Stomach (tissue), 9 donors: Measurements from ENCODE around the gene COLEC12. TPM values are rescaled to one million over a fixed set of nuclear protein-coding genes. Genes with fewer than 3 reads are reported as not detected.
A peak's percentile ranks its signal among the peaks of the same experiment; 100 is the strongest.

ENCODE experiments used
- DNase-seq, 2 donors: peaks; one replicate each; pipeline versions ENCODE4 v3.0.0 to v3.0.0-alpha.2; 2013 to 2019
- H3K27ac ChIP-seq, 5 donors: fragments of 200-600 bp in 4 of 5; sonication (generic) in 4 of 5; one replicate each; pipeline ENCODE4 v1.5.1; 2013 to 2019; ENCODE audit warnings: mild to moderate bottlenecking in 1 of 5, moderate library complexity in 1 of 5
- H3K27me3 ChIP-seq, 3 donors: fragments of 200-600 bp; sonication (generic); one replicate each; pipeline ENCODE4 v1.5.1; 2017 to 2019; ENCODE audit warnings: mixed run types in 1 of 3
- H3K36me3 ChIP-seq, 4 donors: fragments of 200-600 bp; sonication (generic); 1 replicate in 3 of 4; 2 replicates in 1 of 4; pipeline ENCODE4 v1.5.1; 2016 to 2019
- H3K4me1 ChIP-seq, 4 donors: fragments of 200-600 bp; sonication (generic); one replicate each; pipeline ENCODE4 v1.5.1; 2016 to 2019
- H3K4me3 ChIP-seq, 4 donors: fragments of 200-600 bp; sonication (generic) in 3 of 4; one replicate each; pipeline ENCODE4 v1.5.1; 2016 to 2019; ENCODE audit warnings: mild to moderate bottlenecking in 1 of 4
- H3K9me3 ChIP-seq, 4 donors: fragments of 200-600 bp; sonication (generic); one replicate each; pipeline ENCODE4 v1.5.1; 2016 to 2019
- EP300 ChIP-seq: sonication (generic); formaldehyde crosslinking; IDR thresholded peaks from one replicate; pipeline ENCODE4 v1.6.1; 2017; ENCODE audit warnings: antibody characterized with exemption
- POLR2A ChIP-seq, 4 donors: fragments of 450-650 bp; IDR thresholded peaks; one replicate each; pipeline ENCODE4 v1.6.1; 2016; ENCODE audit warnings: antibody characterized with exemption in 4 of 4, control low read depth in 2 of 4, mild to moderate bottlenecking in 1 of 4, moderate library complexity in 1 of 4
- POLR2AphosphoS5 ChIP-seq, 3 donors: sonication (generic); formaldehyde crosslinking; IDR thresholded peaks; one replicate each; pipeline ENCODE4 v1.6.1; 2016; ENCODE audit warnings: antibody characterized with exemption in 3 of 3
- WGBS, 5 donors: extraction: QIAGEN DNeasy Blood & Tissue Kit in 3 of 5; methylation state at CpG; one replicate each; pipeline versions ENCODE4 v1.1.5 to v1.1.7; 2013 to 2018; 5-methylcytosine and 5-hydroxymethylcytosine counted together
- intact Hi-C: fragments of 100-400 bp; cut with DNase I; formaldehyde crosslinking; loops from one replicate; pipeline ENCODE4 v1.15.1; 2023; ENCODE audit warnings: low total_unique reads
- polyA plus RNA-seq, 3 donors: library from polyadenylated mRNA; stranded (reverse); fragments of 200-250 nt; gene quantifications; one replicate each; pipeline ENCODE4 v1.2.3, GENCODE V29; 2013
- total RNA-seq, 5 donors: library from RNA; depleted of rRNA; stranded (reverse); fragments of >200 nt; gene quantifications; one replicate each; pipeline versions ENCODE4 v1.1.0 to v1.2.3, GENCODE V29; 2014 to 2016
- TF ChIP-seq, protein P1 (sequence below), 7 experiments: fragments of 450-650 bp in 4 of 7; fragments of 200-600 bp in 3 of 7; sonication (generic) in 3 of 7; IDR thresholded peaks; one replicate each; pipeline ENCODE4 v1.5.1; 2016 to 2019; ENCODE audit warnings: antibody characterized with exemption in 7 of 7, control low read depth in 2 of 7, mild to moderate bottlenecking in 1 of 7
- donor health status: healthy with polysubstance abuse.
- donor health status: Bipolar disorder and iron deficiency.
- donor health status: healthy.

Gene COLEC12
- total and polyA plus RNA-seq, 8 donors, result 1.7 to 37.5 (median 5.6) TPM

DNA sequence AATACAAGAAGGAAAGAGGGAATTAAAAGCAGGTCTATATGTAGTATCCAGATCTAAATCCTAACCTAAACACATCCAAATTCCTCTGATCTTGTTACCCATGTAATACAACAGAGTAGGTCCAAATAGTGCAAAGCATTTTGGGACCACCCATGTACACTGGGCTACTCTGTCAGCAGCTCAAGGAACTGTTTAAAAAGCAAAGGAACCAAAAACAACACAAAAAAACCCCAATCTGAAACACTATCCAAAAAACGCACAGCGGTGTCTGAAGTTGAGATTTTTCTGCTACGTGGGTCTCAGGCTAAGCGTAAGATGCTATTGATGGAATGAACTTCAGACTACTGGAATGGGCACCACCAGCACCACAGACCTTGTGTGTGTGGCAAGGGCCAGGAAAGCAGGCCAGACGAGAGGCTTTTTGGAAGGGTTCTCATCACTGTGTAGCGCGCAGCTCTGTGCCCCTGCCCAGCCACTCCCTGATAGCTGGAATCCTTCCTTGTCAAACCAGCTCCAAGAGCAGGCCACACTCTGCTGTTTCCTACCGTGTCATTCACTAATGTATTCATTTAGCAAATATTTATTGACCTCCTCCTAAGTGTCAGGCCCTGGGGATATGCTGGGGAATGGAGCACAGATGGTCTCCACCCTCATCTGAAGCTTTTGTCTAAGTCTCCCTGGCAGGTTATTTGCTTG is 101.4 kb downstream of the COLEC12 start:
- Histone ChIP-seq H3K9me3 (peaks cover 0 to 4% (median 0%) of the 10 kb centered on the region in 4 donors), H3K4me1 (peaks cover 20 to 43% (median 30%) of the 10 kb centered on the region in 4 donors), H3K27me3 (no peaks in the 10 kb centered on the region), H3K36me3 (no peaks in the 10 kb centered on the region), H3K27ac (peak overlapping the region in 1 of 5 donors; percentile 29), H3K4me3 (no peak overlapping the region)
- intact Hi-C loops, result no loop called here
- DNase-seq, result peak in 1 of 2 donors; percentile 42
- no peak for TF ChIP-seq POLR2A (IDR thresholded peaks at IDR 0.05)
- TF ChIP-seq POLR2AphosphoS5 (IDR thresholded peaks at IDR 0.05), result no peak
- TF ChIP-seq, protein P1, sequence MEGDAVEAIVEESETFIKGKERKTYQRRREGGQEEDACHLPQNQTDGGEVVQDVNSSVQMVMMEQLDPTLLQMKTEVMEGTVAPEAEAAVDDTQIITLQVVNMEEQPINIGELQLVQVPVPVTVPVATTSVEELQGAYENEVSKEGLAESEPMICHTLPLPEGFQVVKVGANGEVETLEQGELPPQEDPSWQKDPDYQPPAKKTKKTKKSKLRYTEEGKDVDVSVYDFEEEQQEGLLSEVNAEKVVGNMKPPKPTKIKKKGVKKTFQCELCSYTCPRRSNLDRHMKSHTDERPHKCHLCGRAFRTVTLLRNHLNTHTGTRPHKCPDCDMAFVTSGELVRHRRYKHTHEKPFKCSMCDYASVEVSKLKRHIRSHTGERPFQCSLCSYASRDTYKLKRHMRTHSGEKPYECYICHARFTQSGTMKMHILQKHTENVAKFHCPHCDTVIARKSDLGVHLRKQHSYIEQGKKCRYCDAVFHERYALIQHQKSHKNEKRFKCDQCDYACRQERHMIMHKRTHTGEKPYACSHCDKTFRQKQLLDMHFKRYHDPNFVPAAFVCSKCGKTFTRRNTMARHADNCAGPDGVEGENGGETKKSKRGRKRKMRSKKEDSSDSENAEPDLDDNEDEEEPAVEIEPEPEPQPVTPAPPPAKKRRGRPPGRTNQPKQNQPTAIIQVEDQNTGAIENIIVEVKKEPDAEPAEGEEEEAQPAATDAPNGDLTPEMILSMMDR (IDR thresholded peaks at IDR 0.05), result no peak
- no peak for TF ChIP-seq EP300
- WGBS, 5 donors, result 45 to 55% (median 48%) methylated on average over 7 to 8 of the region's 8 CpGs

DNA sequence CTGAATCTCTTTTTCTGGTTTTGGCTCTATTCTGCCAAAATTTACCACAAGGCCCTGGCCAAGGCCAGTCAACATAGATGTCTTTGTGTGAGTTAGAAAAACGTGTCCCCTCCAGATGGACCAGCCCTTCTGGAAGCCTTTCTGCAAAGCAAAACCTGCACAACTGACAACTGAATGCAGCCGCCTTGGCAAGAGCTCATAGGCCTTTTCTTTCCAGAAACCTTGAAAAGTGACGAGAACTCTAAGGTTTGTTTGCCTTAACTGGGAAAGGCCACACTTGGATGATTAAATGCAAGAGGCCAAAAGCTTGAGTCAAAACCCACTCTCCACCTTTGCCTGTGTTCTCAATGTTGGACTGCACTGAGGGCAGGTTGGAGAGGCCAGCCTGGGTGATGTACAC is 103.9 kb downstream of the COLEC12 start:
- H3K4me3 ChIP-seq, result no peak overlapping the region
- no peak for DNase-seq
- no peaks in the 10 kb centered on the region for H3K27me3 ChIP-seq
- peak overlapping the region in 1 of 5 donors; percentile 67 for H3K27ac ChIP-seq
- no peaks in the 10 kb centered on the region for H3K9me3 ChIP-seq
- H3K4me1 ChIP-seq, result peaks cover 20 to 49% (median 34%) of the 10 kb centered on the region in 4 donors
- intact Hi-C loops, result no loop called here
- no peaks in the 10 kb centered on the region for H3K36me3 ChIP-seq
- TF ChIP-seq, protein P1 (IDR thresholded peaks at IDR 0.05), result no peak
- no peak for TF ChIP-seq EP300
- no peak for TF ChIP-seq POLR2AphosphoS5 (IDR thresholded peaks at IDR 0.05)
- TF ChIP-seq POLR2A (IDR thresholded peaks at IDR 0.05), result no peak
- 46 to 63% (median 60%) methylated on average over 3 of the region's 3 CpGs for WGBS, 5 donors

- TF ChIP-seq EP300 (no peak), POLR2A (IDR thresholded peaks at IDR 0.05) (no peak), POLR2AphosphoS5 (IDR thresholded peaks at IDR 0.05) (no peak)
- TF ChIP-seq, protein P1 (IDR thresholded peaks at IDR 0.05), result no peak
- no peaks in the 10 kb centered on the region for H3K9me3 ChIP-seq
- H3K4me3 ChIP-seq, result no peak overlapping the region
- intact Hi-C loops, result no loop called here
- peaks cover 20 to 49% (median 34%) of the 10 kb centered on the region in 4 donors for H3K4me1 ChIP-seq
- DNase-seq, result no peak
- no peaks in the 10 kb centered on the region for H3K27me3 ChIP-seq
- no peaks in the 10 kb centered on the region for H3K36me3 ChIP-seq
- 68 to 84% (median 77%) methylated on average over 1 of the region's 1 CpG for WGBS, 5 donors
- peak overlapping the region in 2 of 5 donors; percentile 57 to 67 for H3K27ac ChIP-seq
Observed at GRCh38 chr18:396251-396555, 104.3 kb downstream of the COLEC12 start.

DNA sequence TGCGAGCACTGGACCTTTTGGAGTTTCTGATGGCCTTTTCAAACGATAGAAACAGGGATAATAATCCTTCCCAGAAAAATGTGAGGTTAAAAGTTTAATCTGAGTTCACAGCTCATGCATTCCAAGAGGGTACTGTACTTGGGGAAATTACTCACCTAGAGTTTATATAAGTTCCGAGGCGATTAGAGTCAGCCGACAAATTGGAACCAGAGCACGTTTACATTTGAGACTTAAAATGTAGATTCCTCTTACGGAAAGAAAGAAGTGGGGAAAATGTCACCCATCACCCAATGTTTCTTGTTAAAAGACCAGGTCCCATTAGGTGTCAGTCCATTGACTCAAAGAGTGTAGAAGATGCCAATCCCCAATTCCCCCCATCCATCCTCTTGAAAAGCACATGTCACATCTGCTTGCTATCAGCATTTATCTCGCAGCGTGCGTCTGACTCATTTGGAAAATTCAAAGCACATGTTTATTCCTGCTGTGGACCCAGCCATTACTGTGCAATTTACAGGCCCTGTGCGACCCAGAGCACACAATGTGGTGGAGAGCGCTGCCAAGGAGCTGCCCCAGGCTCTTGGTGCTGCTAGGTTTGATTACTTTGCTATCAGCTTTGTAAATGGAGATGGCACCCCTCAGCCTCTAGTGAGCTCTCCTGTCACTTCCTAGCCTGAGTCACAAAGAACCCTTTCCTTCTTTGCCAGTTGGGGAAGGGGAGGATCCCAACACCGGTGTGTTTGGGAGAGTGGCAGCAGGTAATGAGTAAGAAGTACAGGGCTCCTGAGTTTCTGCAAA is 104.8 kb downstream of the COLEC12 start:
- Histone ChIP-seq H3K4me3 (no peak overlapping the region), H3K27ac (peak overlapping the region in 4 of 5 donors; percentile 10 to 67 (median 51)), H3K27me3 (no peaks in the 10 kb centered on the region), H3K9me3 (no peaks in the 10 kb centered on the region), H3K4me1 (peaks cover 20 to 49% (median 34%) of the 10 kb centered on the region in 4 donors), H3K36me3 (no peaks in the 10 kb centered on the region)
- peak; percentile 33 to 66 for DNase-seq
- WGBS, 5 donors, result 18 to 41% (median 29%) methylated on average over 13 of the region's 13 CpGs
- intact Hi-C loops, result no loop called here
- TF ChIP-seq POLR2AphosphoS5 (IDR thresholded peaks at IDR 0.05) (peak in 1 of 3 donors; percentile 63), POLR2A (IDR thresholded peaks at IDR 0.05) (no peak)
